HCT116 (cell line): ENCODE results near the gene FAM20C. TPM values are rescaled to one million over a fixed set of nuclear protein-coding genes. Genes with fewer than 3 reads are reported as not detected.

Experiments used
- ATAC-seq: fragments of 200-7000 bp; cut with Tn5 transposase; 2 replicates; pipeline ENCODE4 v1.9.1; 2020; ENCODE audit warnings: mild to moderate bottlenecking, moderate library complexity
- BruUV-seq: library from RNA; stranded (reverse); fragments of 400-500 nt; replicated peaks from 2 replicates; lab custom pipeline; 2021; lab: Mats Ljungman, UMichigan
- CTCF ChIA-PET: fragments of 300-600 bp; sonication (Branson Sonifier 250); formaldehyde crosslinking; loops from one replicate; lab custom pipeline; 2021; ENCODE audit warnings: antibody characterized with exemption; lab: Charles Lee
- POLR2A ChIA-PET: fragments of 300-600, 350-600 bp; sonication (Branson Sonifier 250); formaldehyde crosslinking; loops from one replicate; lab custom pipeline; 2021; ENCODE audit warnings: antibody characterized with exemption; lab: Charles Lee
- RAD21 ChIA-PET, 2 experiments: fragments of 300-600 bp; sonication (Branson Sonifier 250); formaldehyde crosslinking; loops; one replicate each; lab custom pipeline; 2023; ENCODE audit warnings: low total read pairs in 2 of 2; ENCODE audit not compliant: uncharacterized antibody in 2 of 2, unreplicated experiment in 2 of 2, low non-redundant PET in 1 of 2; lab: Charles Lee
- DNase-seq: peaks from one replicate; pipeline ENCODE4 v3.0.0-alpha.2; 2010; ENCODE audit warnings: low read depth, low spot score
- H2AFZ ChIP-seq: fragments of 200-600 bp; shearing (Covaris generic), sonication (generic); 2 replicates; pipeline ENCODE4 v1.6.1; 2017; ENCODE audit warnings: low read depth, mixed run types, mixed read lengths, antibody characterized with exemption, low read length; ENCODE audit not compliant: poor library complexity, severe bottlenecking
- H3K27ac ChIP-seq: 2 replicates; pipeline ENCODE4 v1.5.1; 2012; ENCODE audit warnings: low read depth, low read length
- H3K27me3 ChIP-seq: fragments of 200-600 bp; sonication (generic); 2 replicates; pipeline ENCODE4 v1.6.1; 2016; ENCODE audit warnings: mixed run types, low read length, mixed read lengths; ENCODE audit not compliant: insufficient read depth
- H3K36me3 ChIP-seq, 2 experiments: fragments of 200-500 bp in 1 of 2; fragments of 200-600 bp in 1 of 2; sonication (Bioruptor generic) in 1 of 2; sonication (generic) in 1 of 2; 2 replicates each; pipeline versions ENCODE4 v1.5.1 to v1.6.1; 2014 to 2016; ENCODE audit warnings: low read length in 2 of 2, inconsistent platforms in 1 of 2, mixed read lengths in 1 of 2, mixed run types in 1 of 2; ENCODE audit not compliant: insufficient read depth in 2 of 2, control insufficient read depth in 1 of 2
- H3K4me1 ChIP-seq, 2 experiments: fragments of 200-600 bp in 1 of 2; sonication (generic) in 1 of 2; 2 replicates each; pipeline versions ENCODE4 v1.5.1 to v1.6.1; 2012 to 2017; ENCODE audit warnings: low read length in 2 of 2, inconsistent platforms in 1 of 2, mild to moderate bottlenecking in 1 of 2, mixed read lengths in 1 of 2, mixed run types in 1 of 2, moderate library complexity in 1 of 2; ENCODE audit not compliant: insufficient read depth in 2 of 2, control insufficient read depth in 1 of 2
- H3K4me2 ChIP-seq: fragments of 200-600 bp; sonication (generic); 2 replicates; pipeline ENCODE4 v1.6.1; 2017; ENCODE audit warnings: mixed run types, low read length, mixed read lengths
- H3K4me3 ChIP-seq, 2 experiments: fragments of 200-600 bp in 1 of 2; sonication (generic) in 1 of 2; replicated peaks in 1 of 2; 2 replicates each; pipeline ENCODE4 v1.5.1; 2011 to 2016; ENCODE audit warnings: low read length in 2 of 2, control low read depth in 1 of 2, low read depth in 1 of 2, mild to moderate bottlenecking in 1 of 2, mixed read lengths in 1 of 2, mixed run types in 1 of 2
- H3K79me2 ChIP-seq: fragments of 200-600 bp; sonication (generic); 2 replicates; pipeline ENCODE4 v1.6.1; 2017; ENCODE audit warnings: mild to moderate bottlenecking, mixed run types, low read length, moderate library complexity, mixed read lengths; ENCODE audit not compliant: insufficient read depth
- H3K9ac ChIP-seq: fragments of 200-600 bp; sonication (generic); 2 replicates; pipeline ENCODE4 v1.6.1; 2016; ENCODE audit warnings: low read length, mixed read lengths
- H3K9me2 ChIP-seq: fragments of 200-600 bp; sonication (generic), shearing (Covaris generic); 2 replicates; pipeline ENCODE4 v1.6.1; 2017; ENCODE audit warnings: mixed run types, mild to moderate bottlenecking, moderate library complexity; ENCODE audit not compliant: insufficient read depth
- H3K9me3 ChIP-seq, 2 experiments: fragments of 200-500 bp in 1 of 2; fragments of 200-600 bp in 1 of 2; sonication (Bioruptor generic) in 1 of 2; sonication (generic) in 1 of 2; 2 replicates each; pipeline ENCODE4 v1.6.1; 2014 to 2017; ENCODE audit warnings: low read length in 2 of 2, mixed read lengths in 2 of 2, inconsistent platforms in 1 of 2, low read depth in 1 of 2, mild to moderate bottlenecking in 1 of 2, mixed run types in 1 of 2, moderate library complexity in 1 of 2; ENCODE audit not compliant: control insufficient read depth in 1 of 2, insufficient read depth in 1 of 2
- H4K20me1 ChIP-seq: fragments of 200-600 bp; sonication (generic), shearing (Covaris generic); 2 replicates; pipeline ENCODE4 v1.6.1; 2017; ENCODE audit warnings: mixed run types, mild to moderate bottlenecking, moderate library complexity; ENCODE audit not compliant: insufficient read depth
- CBX3 ChIP-seq: IDR thresholded peaks from 2 replicates; pipeline ENCODE4 v1.6.1; 2012; ENCODE audit warnings: low read depth
- CEBPB ChIP-seq: IDR thresholded peaks from 2 replicates; pipeline ENCODE4 v1.6.1; 2012; ENCODE audit warnings: low read depth
- EGR1 ChIP-seq: IDR thresholded peaks from 2 replicates; pipeline ENCODE4 v1.6.1; 2012; ENCODE audit warnings: low read depth
- EZH2phosphoT487 ChIP-seq: fragments of 200-600 bp; IDR thresholded peaks from 2 replicates; pipeline ENCODE4 v1.6.1; 2018; ENCODE audit warnings: antibody characterized with exemption, borderline replicate concordance
- POLR2AphosphoS5 ChIP-seq: IDR thresholded peaks from 2 replicates; pipeline ENCODE4 v1.6.1; 2011; ENCODE audit warnings: mild to moderate bottlenecking, low read depth, low read length, moderate library complexity
- RAD21 ChIP-seq: IDR thresholded peaks from 2 replicates; pipeline ENCODE4 v1.6.1; 2012; ENCODE audit warnings: low read depth, mild to moderate bottlenecking
- intact Hi-C: fragments of 100-400 bp; cut with micrococcal nuclease; formaldehyde crosslinking; loops from 2 replicates; pipeline ENCODE4 v1.10.0; 2022
- total RNA-seq: library from RNA; stranded (reverse); gene quantifications from one replicate; pipeline ENCODE4 v1.2.1, GENCODE V29; 2021; ENCODE audit not compliant: unreplicated experiment
- TF ChIP-seq, protein P1 (sequence below): IDR thresholded peaks from 2 replicates; pipeline ENCODE4 v1.6.1; 2012; ENCODE audit warnings: low read depth
- TF ChIP-seq, protein P2 (sequence below): IDR thresholded peaks from 2 replicates; pipeline ENCODE4 v1.6.1; 2012

FAM20C gene
- total RNA-seq, 1 experiment from 2014 or later, result 27.1 TPM

GRCh38 chr7:176381-176780 lies 16.0 kb upstream of the FAM20C start:
- H3K9me3 ChIP-seq, result no peaks in the 10 kb centered on the region
- H3K9me2 ChIP-seq, result no peaks in the 10 kb centered on the region
- H3K4me2 ChIP-seq, result no peak overlapping the region
- ChIA-PET CTCF (no interaction called here), RAD21 (no interaction called here), POLR2A (no interaction called here)
- no peak overlapping the region for H2AFZ ChIP-seq
- no peak overlapping the region for H3K4me3 ChIP-seq
- DNase-seq (no peak), ATAC-seq (no peak)
- no peaks in the 10 kb centered on the region for H3K79me2 ChIP-seq
- no peak overlapping the region for H3K27ac ChIP-seq
- no peak overlapping the region for H3K9ac ChIP-seq
- H4K20me1 ChIP-seq, result no peaks in the 10 kb centered on the region
- no peaks in the 10 kb centered on the region for H3K36me3 ChIP-seq
- no peaks in the 10 kb centered on the region for H3K27me3 ChIP-seq
- TF ChIP-seq CBX3, result no peak
- TF ChIP-seq, protein P1, sequence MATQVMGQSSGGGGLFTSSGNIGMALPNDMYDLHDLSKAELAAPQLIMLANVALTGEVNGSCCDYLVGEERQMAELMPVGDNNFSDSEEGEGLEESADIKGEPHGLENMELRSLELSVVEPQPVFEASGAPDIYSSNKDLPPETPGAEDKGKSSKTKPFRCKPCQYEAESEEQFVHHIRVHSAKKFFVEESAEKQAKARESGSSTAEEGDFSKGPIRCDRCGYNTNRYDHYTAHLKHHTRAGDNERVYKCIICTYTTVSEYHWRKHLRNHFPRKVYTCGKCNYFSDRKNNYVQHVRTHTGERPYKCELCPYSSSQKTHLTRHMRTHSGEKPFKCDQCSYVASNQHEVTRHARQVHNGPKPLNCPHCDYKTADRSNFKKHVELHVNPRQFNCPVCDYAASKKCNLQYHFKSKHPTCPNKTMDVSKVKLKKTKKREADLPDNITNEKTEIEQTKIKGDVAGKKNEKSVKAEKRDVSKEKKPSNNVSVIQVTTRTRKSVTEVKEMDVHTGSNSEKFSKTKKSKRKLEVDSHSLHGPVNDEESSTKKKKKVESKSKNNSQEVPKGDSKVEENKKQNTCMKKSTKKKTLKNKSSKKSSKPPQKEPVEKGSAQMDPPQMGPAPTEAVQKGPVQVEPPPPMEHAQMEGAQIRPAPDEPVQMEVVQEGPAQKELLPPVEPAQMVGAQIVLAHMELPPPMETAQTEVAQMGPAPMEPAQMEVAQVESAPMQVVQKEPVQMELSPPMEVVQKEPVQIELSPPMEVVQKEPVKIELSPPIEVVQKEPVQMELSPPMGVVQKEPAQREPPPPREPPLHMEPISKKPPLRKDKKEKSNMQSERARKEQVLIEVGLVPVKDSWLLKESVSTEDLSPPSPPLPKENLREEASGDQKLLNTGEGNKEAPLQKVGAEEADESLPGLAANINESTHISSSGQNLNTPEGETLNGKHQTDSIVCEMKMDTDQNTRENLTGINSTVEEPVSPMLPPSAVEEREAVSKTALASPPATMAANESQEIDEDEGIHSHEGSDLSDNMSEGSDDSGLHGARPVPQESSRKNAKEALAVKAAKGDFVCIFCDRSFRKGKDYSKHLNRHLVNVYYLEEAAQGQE, result no peak
- TF ChIP-seq CEBPB, result no peak
- TF ChIP-seq, protein P2, sequence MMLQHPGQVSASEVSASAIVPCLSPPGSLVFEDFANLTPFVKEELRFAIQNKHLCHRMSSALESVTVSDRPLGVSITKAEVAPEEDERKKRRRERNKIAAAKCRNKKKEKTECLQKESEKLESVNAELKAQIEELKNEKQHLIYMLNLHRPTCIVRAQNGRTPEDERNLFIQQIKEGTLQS, result no peak
- TF ChIP-seq RAD21, result no peak
- no peak for TF ChIP-seq EGR1
- no peak for TF ChIP-seq EZH2phosphoT487
- TF ChIP-seq POLR2AphosphoS5, result no peak
- intact Hi-C loops, result no loop called here
- H3K4me1 ChIP-seq, result no peaks in the 10 kb centered on the region
- no TSS peak for BruUV-seq
